IMR-90 (cell line): ENCODE data around the gene GPC4. TPM values are rescaled to one million over a fixed set of nuclear protein-coding genes. Genes with fewer than 3 reads are reported as not detected.

Experiments used
- ATAC-seq: fragments of 200-7000 bp; cut with Tn5 transposase; 2 replicates; pipeline ENCODE4 v1.9.1; 2020; ENCODE audit warnings: low read depth, mild to moderate bottlenecking, moderate library complexity
- BruUV-seq: library from RNA; stranded (reverse); fragments of 400-500 nt; replicated peaks from 2 replicates; lab custom pipeline; 2021; lab: Mats Ljungman, UMichigan
- CTCF ChIA-PET: fragments of 300-600 bp; formaldehyde crosslinking; extraction: SDS; loops from one replicate; lab custom pipeline; 2021; ENCODE audit warnings: antibody characterized with exemption; lab: Yijun Ruan, JAX
- POLR2A ChIA-PET: fragments of 300-600 bp; sonication (Branson Sonifier 250); formaldehyde crosslinking; loops from one replicate; lab custom pipeline; 2022; ENCODE audit warnings: antibody characterized with exemption; ENCODE audit not compliant: unreplicated experiment; lab: Charles Lee
- DNase-seq: peaks from one replicate; pipeline ENCODE4 v3.0.0; 2013
- H2AFZ ChIP-seq: replicated peaks from 2 replicates; pipeline ENCODE3; 2013; ENCODE audit warnings: low read length, mild to moderate bottlenecking; ENCODE audit not compliant: poor library complexity
- H2AK5ac ChIP-seq: 2 replicates; pipeline ENCODE4 v1.6.1; 2013; ENCODE audit warnings: low read depth, low read length, inconsistent platforms
- H2AK9ac ChIP-seq: replicated peaks from 2 replicates; pipeline ENCODE3; 2013; ENCODE audit warnings: mild to moderate bottlenecking, low read depth, low read length, moderate library complexity; ENCODE audit not compliant: poor library complexity
- H2BK120ac ChIP-seq: 2 replicates; pipeline ENCODE4 v1.6.1; 2013; ENCODE audit warnings: low read depth, low read length, inconsistent platforms
- H2BK15ac ChIP-seq: 3 replicates; pipeline ENCODE4 v1.6.1; 2013; ENCODE audit warnings: low read depth, low read length, inconsistent platforms
- H2BK20ac ChIP-seq: 2 replicates; pipeline ENCODE4 v1.6.1; 2013; ENCODE audit warnings: low read depth, mild to moderate bottlenecking, inconsistent platforms, low read length, moderate library complexity
- H2BK5ac ChIP-seq: 2 replicates; pipeline ENCODE4 v1.6.1; 2013; ENCODE audit warnings: mild to moderate bottlenecking, low read depth, low read length, inconsistent platforms; ENCODE audit not compliant: poor library complexity, severe bottlenecking
- H3K14ac ChIP-seq: replicated peaks from 2 replicates; pipeline ENCODE4 v1.6.1; 2013; ENCODE audit warnings: low read depth, low read length, inconsistent platforms
- H3K18ac ChIP-seq: 2 replicates; pipeline ENCODE4 v1.6.1; 2013; ENCODE audit warnings: low read depth, low read length, control low read depth
- H3K23ac ChIP-seq: 2 replicates; pipeline ENCODE4 v1.6.1; 2013; ENCODE audit warnings: low read depth, low read length, inconsistent platforms
- H3K27ac ChIP-seq: 2 replicates; pipeline ENCODE4 v1.5.1; 2013; ENCODE audit warnings: mild to moderate bottlenecking, control low read depth, low read length; ENCODE audit not compliant: insufficient read depth
- H3K27me3 ChIP-seq: 2 replicates; pipeline ENCODE4 v1.6.1; 2013; ENCODE audit warnings: low read length; ENCODE audit not compliant: control insufficient read depth, insufficient read depth
- H3K36me3 ChIP-seq: 2 replicates; pipeline ENCODE4 v1.6.1; 2013; ENCODE audit warnings: low read length, mixed read lengths; ENCODE audit not compliant: control insufficient read depth, insufficient read depth
- H3K4ac ChIP-seq: 2 replicates; pipeline ENCODE4 v1.6.1; 2013; ENCODE audit warnings: low read depth, low read length, inconsistent platforms
- H3K4me1 ChIP-seq: 2 replicates; pipeline ENCODE4 v1.6.1; 2013; ENCODE audit warnings: low read length, mixed read lengths; ENCODE audit not compliant: control insufficient read depth, insufficient read depth
- H3K4me2 ChIP-seq: 2 replicates; pipeline ENCODE4 v1.6.1; 2013; ENCODE audit warnings: low read depth, mild to moderate bottlenecking, control low read depth, low read length, moderate library complexity
- H3K4me3 ChIP-seq: 2 replicates; pipeline ENCODE4 v1.5.1; 2013; ENCODE audit warnings: low read depth, mild to moderate bottlenecking, control low read depth, low read length, moderate library complexity; ENCODE audit not compliant: insufficient read depth
- H3K56ac ChIP-seq: 2 replicates; pipeline ENCODE4 v1.6.1; 2013; ENCODE audit warnings: low read length, inconsistent platforms; ENCODE audit not compliant: insufficient read depth; ENCODE audit errors: extremely low read depth
- H3K79me1 ChIP-seq, 2 experiments: 2 replicates each; pipeline ENCODE4 v1.6.1; 2013; ENCODE audit warnings: low read length in 2 of 2, inconsistent platforms in 1 of 2, low read depth in 1 of 2
- H3K9ac ChIP-seq: 2 replicates; pipeline ENCODE4 v1.6.1; 2013; ENCODE audit warnings: low read depth, low read length, control low read depth
- H3K9me1 ChIP-seq: 2 replicates; pipeline ENCODE4 v1.6.1; 2013; ENCODE audit warnings: low read length, inconsistent platforms; ENCODE audit not compliant: insufficient read depth
- H3K9me3 ChIP-seq: 2 replicates; pipeline ENCODE4 v1.6.1; 2013; ENCODE audit warnings: low read length; ENCODE audit not compliant: control insufficient read depth, insufficient read depth
- H4K20me1 ChIP-seq: 2 replicates; pipeline ENCODE4 v1.6.1; 2013; ENCODE audit warnings: low read length, inconsistent platforms; ENCODE audit not compliant: insufficient read depth
- H4K5ac ChIP-seq: 2 replicates; pipeline ENCODE4 v1.6.1; 2013; ENCODE audit warnings: mild to moderate bottlenecking, low read depth, low read length, control low read depth
- H4K8ac ChIP-seq, 2 experiments: 2 replicates each; pipeline ENCODE4 v1.6.1; 2013; ENCODE audit warnings: low read depth in 2 of 2, low read length in 2 of 2, control low read depth in 1 of 2, inconsistent platforms in 1 of 2
- H4K91ac ChIP-seq: 2 replicates; pipeline ENCODE4 v1.6.1; 2013; ENCODE audit warnings: low read depth, low read length, inconsistent platforms; ENCODE audit not compliant: insufficient read depth
- BHLHE40 ChIP-seq: fragments of 150-350 bp; IDR thresholded peaks from 2 replicates; pipeline ENCODE4 v1.6.1; 2016; ENCODE audit warnings: mild to moderate bottlenecking, low read depth, low read length
- CEBPB ChIP-seq: IDR thresholded peaks from 2 replicates; pipeline ENCODE4 v1.6.1; 2012; ENCODE audit warnings: low read depth, low read length, improper control_type of control experiment
- CHD1 ChIP-seq: IDR thresholded peaks from 2 replicates; pipeline ENCODE4 v1.6.1; 2012; ENCODE audit warnings: low read depth, low read length, improper control_type of control experiment
- CTCF ChIP-seq: conservative IDR thresholded peaks from 2 replicates; pipeline ENCODE4 v1.5.1; 2012; ENCODE audit warnings: mild to moderate bottlenecking, low read depth, low read length, improper control_type of control experiment
- FOS ChIP-seq: fragments of 150-350 bp; IDR thresholded peaks from 2 replicates; pipeline ENCODE4 v1.6.1; 2016; ENCODE audit warnings: low read depth, low read length
- MAFK ChIP-seq: IDR thresholded peaks from 2 replicates; pipeline ENCODE4 v1.6.1; 2012; ENCODE audit warnings: low read depth, low read length, improper control_type of control experiment
- MAZ ChIP-seq: IDR thresholded peaks from 2 replicates; pipeline ENCODE4 v1.6.1; 2012; ENCODE audit warnings: low read depth, mild to moderate bottlenecking, low read length, improper control_type of control experiment, moderate library complexity, borderline replicate concordance
- MXI1 ChIP-seq: IDR thresholded peaks from 2 replicates; pipeline ENCODE4 v1.6.1; 2012; ENCODE audit warnings: low read depth, mild to moderate bottlenecking, low read length, moderate library complexity, borderline replicate concordance
- NFE2L2 ChIP-seq: fragments of 150-350 bp; IDR thresholded peaks from 2 replicates; pipeline ENCODE4 v1.6.1; 2016; ENCODE audit warnings: low read depth, mild to moderate bottlenecking, low read length
- POLR2A ChIP-seq: IDR thresholded peaks from 2 replicates; pipeline ENCODE4 v1.6.1; 2012; ENCODE audit warnings: mild to moderate bottlenecking, low read depth, low read length
- RAD21 ChIP-seq: IDR thresholded peaks from 2 replicates; pipeline ENCODE4 v1.6.1; 2012; ENCODE audit warnings: low read length, improper control_type of control experiment
- RCOR1 ChIP-seq: IDR thresholded peaks from 2 replicates; pipeline ENCODE4 v1.6.1; 2012; ENCODE audit warnings: mild to moderate bottlenecking, low read length, improper control_type of control experiment; ENCODE audit not compliant: insufficient replicate concordance
- RFX5 ChIP-seq: IDR thresholded peaks from 2 replicates; pipeline ENCODE4 v1.8.0; 2012; ENCODE audit warnings: low read depth, mild to moderate bottlenecking, low read length, moderate library complexity
- SMC3 ChIP-seq: fragments of 150-350 bp; IDR thresholded peaks from 2 replicates; pipeline ENCODE4 v1.6.1; 2016; ENCODE audit warnings: low read depth, mild to moderate bottlenecking, antibody characterized with exemption, low read length, moderate library complexity
- WGBS, 2 experiments: methylation state at CpG; one replicate each; pipeline versions ENCODE4 v1.1.5 to v1.1.7; 2013; ENCODE audit warnings: missing lambda C conversion rate in 2 of 2; ENCODE audit not compliant: insufficient read length in 1 of 2; ENCODE audit errors: extremely low coverage in 2 of 2; 5-methylcytosine and 5-hydroxymethylcytosine counted together
- dilution Hi-C: fragments of 300-500 bp; cut with HindIII; formaldehyde crosslinking; loops from one replicate; pipeline ENCODE4 v1.14.3; 2018; ENCODE audit warnings: low sequenced_read_pairs; ENCODE audit not compliant: unreplicated experiment
- in situ Hi-C: fragments of 300-500 bp; cut with MboI; formaldehyde crosslinking; loops from 3 replicates; pipeline ENCODE4 v1.14.3; 2019; ENCODE audit warnings: low sequenced_read_pairs, inconsistent platforms, mixed read lengths
- intact Hi-C: fragments of 100-400 bp; cut with micrococcal nuclease; formaldehyde crosslinking; loops from 2 replicates; pipeline ENCODE4 v1.10.0; 2022
- polyA plus RNA-seq, 3 experiments: library from polyadenylated mRNA; depleted of rRNA; stranded (reverse); fragments of >200 nt; gene quantifications; 2 replicates each; pipeline ENCODE4 v1.2.3, GENCODE V29; 2012; ENCODE audit warnings: low replicate concordance in 1 of 3
- total RNA-seq: library from RNA; depleted of rRNA; stranded (reverse); fragments of >200 nt; gene quantifications from 2 replicates; pipeline ENCODE4 v1.2.3, GENCODE V29; 2012
- TF ChIP-seq, protein P1 (sequence below): fragments of 150-350 bp; IDR thresholded peaks from 2 replicates; pipeline ENCODE4 v1.6.1; 2016; ENCODE audit warnings: low read depth, mild to moderate bottlenecking, low read length, moderate library complexity, borderline replicate concordance
- TF ChIP-seq, protein P2 (sequence below): fragments of 150-350 bp; IDR thresholded peaks from 2 replicates; pipeline ENCODE4 v1.6.1; 2017; ENCODE audit warnings: mild to moderate bottlenecking, antibody characterized with exemption, low read length, low read depth

The GPC4 gene
- total and polyA plus RNA-seq, 2 of the 4 experiments (the other 2 are of a cell fraction): 0.54 to 1.6 TPM

- CTCF ChIA-PET: no interaction called here
- H3K27ac ChIP-seq: no peak overlapping the region
- intact Hi-C loops: loop anchor here (10.0 kb wide), 1 partner anchor 253 kb away; no protein-coding TSS in a partner anchor
Measured at GRCh38 chrX:133412246-133412645, 3.0 kb downstream of the GPC4 start.

More at GRCh38 chrX:133412246-133412645, 3.0 kb downstream of the GPC4 start:
- Histone ChIP-seq H4K5ac (no peak overlapping the region), H3K4ac (no peak overlapping the region), H2AK5ac (no peak overlapping the region), H3K56ac (no peak overlapping the region), H3K4me1 (no peaks in the 10 kb centered on the region; the same call in 1 of the 2 replicates), H3K4me3 (no peak overlapping the region), H3K14ac (no peak overlapping the region), H3K79me1 (no peaks in the 10 kb centered on the region), H2AFZ (no peak overlapping the region), H3K36me3 (no peaks in the 10 kb centered on the region), H3K4me2 (no peak overlapping the region), H3K9me3 (no peaks in the 10 kb centered on the region), H3K27me3 (peaks cover 14% of the 10 kb centered on the region), H3K18ac (no peak overlapping the region), H3K9ac (no peak overlapping the region), H2AK9ac (no peak overlapping the region), H4K8ac (no peak overlapping the region), H2BK5ac (no peak overlapping the region), H3K23ac (no peak overlapping the region), H2BK15ac (no peak overlapping the region), H4K91ac (no peak overlapping the region), H4K20me1 (no peaks in the 10 kb centered on the region), H2BK20ac (no peak overlapping the region), H3K9me1 (no peaks in the 10 kb centered on the region), H2BK120ac (no peak overlapping the region)
- no TSS peak for BruUV-seq
- ATAC-seq: no peak; the same call in 1 of the 2 replicates
- TF ChIP-seq MAZ (no peak), BHLHE40 (no peak), RAD21 (no peak), RCOR1 (no peak), CHD1 (no peak), SMC3 (no peak), CEBPB (no peak), MXI1 (no peak), FOS (no peak), RFX5 (no peak), MAFK (no peak), POLR2A (no peak), CTCF (no peak), NFE2L2 (no peak)
- TF ChIP-seq, protein P1, sequence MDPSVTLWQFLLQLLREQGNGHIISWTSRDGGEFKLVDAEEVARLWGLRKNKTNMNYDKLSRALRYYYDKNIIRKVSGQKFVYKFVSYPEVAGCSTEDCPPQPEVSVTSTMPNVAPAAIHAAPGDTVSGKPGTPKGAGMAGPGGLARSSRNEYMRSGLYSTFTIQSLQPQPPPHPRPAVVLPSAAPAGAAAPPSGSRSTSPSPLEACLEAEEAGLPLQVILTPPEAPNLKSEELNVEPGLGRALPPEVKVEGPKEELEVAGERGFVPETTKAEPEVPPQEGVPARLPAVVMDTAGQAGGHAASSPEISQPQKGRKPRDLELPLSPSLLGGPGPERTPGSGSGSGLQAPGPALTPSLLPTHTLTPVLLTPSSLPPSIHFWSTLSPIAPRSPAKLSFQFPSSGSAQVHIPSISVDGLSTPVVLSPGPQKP: no peak
- TF ChIP-seq, protein P2, sequence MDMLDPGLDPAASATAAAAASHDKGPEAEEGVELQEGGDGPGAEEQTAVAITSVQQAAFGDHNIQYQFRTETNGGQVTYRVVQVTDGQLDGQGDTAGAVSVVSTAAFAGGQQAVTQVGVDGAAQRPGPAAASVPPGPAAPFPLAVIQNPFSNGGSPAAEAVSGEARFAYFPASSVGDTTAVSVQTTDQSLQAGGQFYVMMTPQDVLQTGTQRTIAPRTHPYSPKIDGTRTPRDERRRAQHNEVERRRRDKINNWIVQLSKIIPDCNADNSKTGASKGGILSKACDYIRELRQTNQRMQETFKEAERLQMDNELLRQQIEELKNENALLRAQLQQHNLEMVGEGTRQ: no peak
- dilution Hi-C loops (no loop called here), in situ Hi-C loops (no loop called here)
- peak; percentile 13 for DNase-seq
- POLR2A ChIA-PET: no interaction called here
- WGBS, 2 experiments: no CpG with 5 or more reads among the region's 3 CpGs
